ENCODE data around the gene MYCBP2.

MYCBP2 gene

DNA sequence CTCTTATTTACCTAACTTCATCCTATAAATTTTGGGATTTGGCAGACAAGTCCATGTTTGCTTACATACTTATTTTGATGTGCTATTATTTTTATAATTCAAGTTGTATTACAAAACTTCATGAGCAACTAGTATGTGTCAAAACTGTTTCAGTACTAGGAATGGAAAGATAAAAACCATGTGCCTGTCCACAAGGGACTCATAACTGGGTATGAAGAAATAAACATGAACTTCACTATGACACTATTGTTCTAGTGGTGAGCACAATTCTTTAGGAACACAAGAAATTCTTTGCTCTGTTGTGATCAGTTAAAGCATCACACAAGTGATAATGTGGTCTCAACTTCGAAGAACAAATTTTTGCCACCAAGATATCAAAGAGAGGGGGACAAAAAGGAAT is 202.5 kb downstream of the MYCBP2 start:
- TF ChIP-seq, protein P1, sequence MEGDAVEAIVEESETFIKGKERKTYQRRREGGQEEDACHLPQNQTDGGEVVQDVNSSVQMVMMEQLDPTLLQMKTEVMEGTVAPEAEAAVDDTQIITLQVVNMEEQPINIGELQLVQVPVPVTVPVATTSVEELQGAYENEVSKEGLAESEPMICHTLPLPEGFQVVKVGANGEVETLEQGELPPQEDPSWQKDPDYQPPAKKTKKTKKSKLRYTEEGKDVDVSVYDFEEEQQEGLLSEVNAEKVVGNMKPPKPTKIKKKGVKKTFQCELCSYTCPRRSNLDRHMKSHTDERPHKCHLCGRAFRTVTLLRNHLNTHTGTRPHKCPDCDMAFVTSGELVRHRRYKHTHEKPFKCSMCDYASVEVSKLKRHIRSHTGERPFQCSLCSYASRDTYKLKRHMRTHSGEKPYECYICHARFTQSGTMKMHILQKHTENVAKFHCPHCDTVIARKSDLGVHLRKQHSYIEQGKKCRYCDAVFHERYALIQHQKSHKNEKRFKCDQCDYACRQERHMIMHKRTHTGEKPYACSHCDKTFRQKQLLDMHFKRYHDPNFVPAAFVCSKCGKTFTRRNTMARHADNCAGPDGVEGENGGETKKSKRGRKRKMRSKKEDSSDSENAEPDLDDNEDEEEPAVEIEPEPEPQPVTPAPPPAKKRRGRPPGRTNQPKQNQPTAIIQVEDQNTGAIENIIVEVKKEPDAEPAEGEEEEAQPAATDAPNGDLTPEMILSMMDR (IDR thresholded peaks at IDR 0.05; ENCODE audit: poor library complexity, severe bottlenecking): no peak
- H3K36me3 ChIP-seq (ENCODE audit: low read depth): peaks cover 38% of the 10 kb centered on the region
- no peaks in the 10 kb centered on the region for H3K4me1 ChIP-seq (ENCODE audit: insufficient read depth, poor library complexity, severe bottlenecking)
- ATAC-seq (ENCODE audit: low read depth): no peak
- H3K9me3 ChIP-seq (ENCODE audit: severe bottlenecking): no peaks in the 10 kb centered on the region
- H3K27ac ChIP-seq (ENCODE audit: poor library complexity, severe bottlenecking): no peak overlapping the region
- no peak for DNase-seq (ENCODE audit: low spot score)
- H3K4me3 ChIP-seq (ENCODE audit: severe bottlenecking): no peak overlapping the region
- no peaks in the 10 kb centered on the region for H3K27me3 ChIP-seq (ENCODE audit: insufficient read depth, poor library complexity, severe bottlenecking)

DNA sequence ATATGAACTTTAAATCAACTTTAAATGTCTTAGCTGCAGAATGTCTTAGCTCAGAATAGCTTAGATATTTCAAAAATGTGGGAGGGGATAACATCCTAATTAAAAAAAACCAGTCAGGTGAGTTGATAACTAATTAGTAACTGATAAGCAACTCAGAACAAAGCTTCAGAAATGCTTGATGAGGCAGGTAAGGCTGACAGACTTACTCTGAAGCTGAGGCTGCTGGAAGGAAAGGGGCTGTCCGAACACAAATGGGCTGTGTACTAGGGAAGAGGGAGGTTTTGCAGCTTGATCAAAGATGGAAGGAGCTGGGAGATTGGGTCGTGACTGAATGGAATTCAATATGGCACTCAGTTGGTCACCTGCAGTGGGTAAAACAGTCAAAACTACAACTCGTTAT is 208.8 kb downstream of the MYCBP2 start:
- DNase-seq (ENCODE audit: low spot score): no peak
- Histone ChIP-seq H3K4me3 (ENCODE audit: severe bottlenecking) (no peak overlapping the region), H3K9me3 (ENCODE audit: severe bottlenecking) (no peaks in the 10 kb centered on the region), H3K27me3 (ENCODE audit: insufficient read depth, poor library complexity, severe bottlenecking) (no peaks in the 10 kb centered on the region), H3K27ac (ENCODE audit: poor library complexity, severe bottlenecking) (no peak overlapping the region), H3K4me1 (ENCODE audit: insufficient read depth, poor library complexity, severe bottlenecking) (no peaks in the 10 kb centered on the region), H3K36me3 (ENCODE audit: low read depth) (peaks cover 47% of the 10 kb centered on the region)
- TF ChIP-seq, protein P1 (IDR thresholded peaks at IDR 0.05; ENCODE audit: poor library complexity, severe bottlenecking): no peak
- ATAC-seq (ENCODE audit: low read depth): no peak

DNA sequence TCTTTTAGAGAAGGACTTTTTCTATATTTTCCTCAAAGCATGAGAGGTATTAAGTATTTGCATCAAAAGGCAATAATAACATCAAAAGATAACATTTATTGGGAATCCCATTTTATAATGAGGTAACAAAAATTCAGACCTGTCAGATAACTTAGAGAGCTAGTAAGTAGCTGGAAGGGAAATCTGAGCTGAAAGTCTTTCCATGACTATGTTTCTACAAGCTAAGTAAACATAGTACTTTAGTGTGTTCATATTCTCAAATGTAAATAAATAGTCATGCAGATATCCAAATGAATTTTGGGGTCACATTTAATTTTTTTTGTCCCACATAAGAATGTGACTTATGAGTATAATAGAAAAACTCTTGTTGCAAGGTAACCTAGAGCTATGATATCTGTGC is 212.6 kb downstream of the MYCBP2 start:
- no peak overlapping the region for H3K27ac ChIP-seq (ENCODE audit: poor library complexity, severe bottlenecking)
- H3K27me3 ChIP-seq (ENCODE audit: insufficient read depth, poor library complexity, severe bottlenecking): no peaks in the 10 kb centered on the region
- peaks cover 29% of the 10 kb centered on the region for H3K36me3 ChIP-seq (ENCODE audit: low read depth)
- ATAC-seq (ENCODE audit: low read depth) (no peak), DNase-seq (ENCODE audit: low spot score) (no peak)
- H3K4me3 ChIP-seq (ENCODE audit: severe bottlenecking): no peak overlapping the region
- TF ChIP-seq, protein P1 (IDR thresholded peaks at IDR 0.05; ENCODE audit: poor library complexity, severe bottlenecking): no peak
- no peaks in the 10 kb centered on the region for H3K9me3 ChIP-seq (ENCODE audit: severe bottlenecking)
- no peaks in the 10 kb centered on the region for H3K4me1 ChIP-seq (ENCODE audit: insufficient read depth, poor library complexity, severe bottlenecking)

DNA sequence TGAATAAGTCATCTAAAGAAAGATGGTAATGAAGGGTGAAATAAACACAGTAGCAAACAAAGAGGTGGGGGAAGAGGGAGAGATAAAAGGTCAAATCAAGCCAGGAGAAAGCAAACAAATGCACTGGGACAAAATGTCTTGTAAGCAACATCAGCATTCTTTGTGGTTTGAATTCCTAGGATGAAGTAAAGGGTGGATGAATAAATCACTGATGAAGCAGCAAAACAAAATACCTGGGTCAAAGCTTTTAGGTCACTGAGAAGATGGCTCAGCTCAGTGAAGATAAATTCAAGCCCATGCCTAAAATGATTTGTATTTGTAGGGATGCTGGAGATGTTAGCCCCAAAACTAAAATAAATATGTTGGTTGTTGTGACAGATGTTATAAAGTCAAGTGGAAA is 213.4 kb downstream of the MYCBP2 start:
- Histone ChIP-seq H3K27me3 (ENCODE audit: insufficient read depth, poor library complexity, severe bottlenecking) (no peaks in the 10 kb centered on the region), H3K4me3 (ENCODE audit: severe bottlenecking) (no peak overlapping the region), H3K4me1 (ENCODE audit: insufficient read depth, poor library complexity, severe bottlenecking) (no peaks in the 10 kb centered on the region), H3K36me3 (ENCODE audit: low read depth) (peaks cover 23% of the 10 kb centered on the region), H3K9me3 (ENCODE audit: severe bottlenecking) (no peaks in the 10 kb centered on the region), H3K27ac (ENCODE audit: poor library complexity, severe bottlenecking) (no peak overlapping the region)
- DNase-seq (ENCODE audit: low spot score) (no peak), ATAC-seq (ENCODE audit: low read depth) (no peak)
- TF ChIP-seq, protein P1 (IDR thresholded peaks at IDR 0.05; ENCODE audit: poor library complexity, severe bottlenecking): no peak

DNA sequence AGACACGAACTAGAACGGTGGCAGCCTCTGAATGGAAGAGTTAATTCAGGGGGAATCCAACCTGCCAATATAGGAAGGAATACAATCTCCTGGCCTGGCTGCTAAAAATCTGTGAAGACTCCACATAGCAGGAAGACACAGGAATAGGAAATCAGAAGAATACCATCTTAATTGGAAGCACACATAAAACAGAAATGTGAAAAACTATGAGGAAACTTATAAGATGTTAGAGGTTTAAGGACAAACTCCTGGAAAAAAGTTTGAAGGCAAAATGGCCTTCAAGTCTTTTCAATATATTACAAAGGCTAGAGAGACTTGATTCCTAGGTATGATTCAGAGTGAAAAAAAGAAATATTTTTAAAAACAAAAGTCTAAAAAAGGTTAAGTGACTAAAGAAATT is 221.8 kb downstream of the MYCBP2 start:
- no peaks in the 10 kb centered on the region; the same call in 1 of the 2 replicates for H3K36me3 ChIP-seq (ENCODE audit: low read depth)
- no peak overlapping the region for H3K27ac ChIP-seq (ENCODE audit: poor library complexity, severe bottlenecking)
- H3K27me3 ChIP-seq (ENCODE audit: insufficient read depth, poor library complexity, severe bottlenecking): no peaks in the 10 kb centered on the region
- H3K4me3 ChIP-seq (ENCODE audit: severe bottlenecking): no peak overlapping the region
- no peak for DNase-seq (ENCODE audit: low spot score)
- TF ChIP-seq, protein P1 (IDR thresholded peaks at IDR 0.05; ENCODE audit: poor library complexity, severe bottlenecking): no peak
- ATAC-seq (ENCODE audit: low read depth): no peak
- no peaks in the 10 kb centered on the region for H3K9me3 ChIP-seq (ENCODE audit: severe bottlenecking)
- no peaks in the 10 kb centered on the region for H3K4me1 ChIP-seq (ENCODE audit: insufficient read depth, poor library complexity, severe bottlenecking)
